Caco-2 (cell line): ENCODE data around the gene CALU. TPM values are rescaled to one million over a fixed set of nuclear protein-coding genes. Genes with fewer than 3 reads are reported as not detected.

ENCODE experiments used
- BruUV-seq: library from RNA; stranded (reverse); fragments of 400-500 nt; replicated peaks from 2 replicates; lab custom pipeline; 2021; lab: Mats Ljungman, UMichigan
- CTCF ChIA-PET: fragments of 300-600 bp; sonication (Branson Sonifier 250); formaldehyde crosslinking; loops from one replicate; lab custom pipeline; 2022; ENCODE audit warnings: antibody characterized with exemption; lab: Charles Lee
- POLR2A ChIA-PET: fragments of 300-600 bp; sonication (Branson Sonifier 250); formaldehyde crosslinking; loops from one replicate; lab custom pipeline; 2022; ENCODE audit warnings: antibody characterized with exemption; lab: Charles Lee
- DNase-seq, 2 experiments: peaks; one replicate each; pipeline versions ENCODE4 v3.0.0 to v3.0.0-alpha.2; 2020 to 2022
- H3K27me3 ChIP-seq: replicated peaks from 2 replicates; pipeline ENCODE4 v1.6.0; 2011; ENCODE audit warnings: low read length; ENCODE audit not compliant: control insufficient read depth, insufficient read depth
- H3K36me3 ChIP-seq: 2 replicates; pipeline ENCODE4 v1.5.1; 2011; ENCODE audit warnings: low read length; ENCODE audit not compliant: control insufficient read depth, insufficient read depth
- H3K4me1 ChIP-seq: fragments of 250-450 bp; sonication (Bioruptor Pico); 2 replicates; pipeline ENCODE4 v1.5.1; 2020; ENCODE audit warnings: mild to moderate bottlenecking
- H3K4me3 ChIP-seq: 2 replicates; pipeline ENCODE4 v1.5.1; 2011; ENCODE audit warnings: low read depth, mild to moderate bottlenecking, control low read depth, low read length
- H3K9me3 ChIP-seq: fragments of 250-450 bp; sonication (Bioruptor Pico); 2 replicates; pipeline ENCODE4 v1.5.1; 2020; ENCODE audit warnings: mild to moderate bottlenecking, moderate library complexity
- H3K27ac Mint-ChIP-seq: one replicate; pipeline ENCODE4 v1.8.0; 2022; ENCODE audit warnings: mixed read lengths; ENCODE audit not compliant: unreplicated experiment
- H3K27me3 Mint-ChIP-seq: one replicate; pipeline ENCODE4 v1.8.0; 2022; ENCODE audit warnings: mixed read lengths; ENCODE audit not compliant: insufficient read depth, unreplicated experiment
- H3K36me3 Mint-ChIP-seq: one replicate; pipeline ENCODE4 v1.8.0; 2022; ENCODE audit warnings: mild to moderate bottlenecking, mixed read lengths; ENCODE audit not compliant: insufficient read depth, unreplicated experiment
- H3K4me1 Mint-ChIP-seq: one replicate; pipeline ENCODE4 v1.8.0; 2022; ENCODE audit warnings: low read depth, mixed read lengths; ENCODE audit not compliant: unreplicated experiment
- H3K4me3 Mint-ChIP-seq: one replicate; pipeline ENCODE4 v1.8.0; 2022; ENCODE audit warnings: mild to moderate bottlenecking, moderate library complexity, mixed read lengths; ENCODE audit not compliant: unreplicated experiment
- H3K9me3 Mint-ChIP-seq: one replicate; pipeline ENCODE4 v1.8.0; 2022; ENCODE audit warnings: mixed read lengths; ENCODE audit not compliant: unreplicated experiment
- intact Hi-C: fragments of 100-400 bp; cut with micrococcal nuclease; formaldehyde crosslinking; loops from one replicate; pipeline ENCODE4 v1.10.0; 2022; ENCODE audit not compliant: unreplicated experiment
- total RNA-seq: library from RNA; stranded (reverse); gene quantifications from 2 replicates; pipeline ENCODE4 v1.2.3, GENCODE V29; 2022
- TF ChIP-seq, protein P1 (sequence below), 2 experiments: fragments of 200-600 bp in 1 of 2; IDR thresholded peaks; 1 replicate in 1 of 2; 2 replicates in 1 of 2; pipeline versions ENCODE4 v1.5.1 to v1.8.0; 2011 to 2022; ENCODE audit warnings: antibody characterized with exemption in 1 of 2, control low read depth in 1 of 2, inconsistent platforms in 1 of 2, low read depth in 1 of 2, low read length in 1 of 2, mild to moderate bottlenecking in 1 of 2, moderate library complexity in 1 of 2; ENCODE audit not compliant: insufficient read depth in 1 of 2, severe bottlenecking in 1 of 2, unreplicated experiment in 1 of 2

Gene CALU
- total RNA-seq, 1 experiment from 2014 or later = 184 TPM

DNA sequence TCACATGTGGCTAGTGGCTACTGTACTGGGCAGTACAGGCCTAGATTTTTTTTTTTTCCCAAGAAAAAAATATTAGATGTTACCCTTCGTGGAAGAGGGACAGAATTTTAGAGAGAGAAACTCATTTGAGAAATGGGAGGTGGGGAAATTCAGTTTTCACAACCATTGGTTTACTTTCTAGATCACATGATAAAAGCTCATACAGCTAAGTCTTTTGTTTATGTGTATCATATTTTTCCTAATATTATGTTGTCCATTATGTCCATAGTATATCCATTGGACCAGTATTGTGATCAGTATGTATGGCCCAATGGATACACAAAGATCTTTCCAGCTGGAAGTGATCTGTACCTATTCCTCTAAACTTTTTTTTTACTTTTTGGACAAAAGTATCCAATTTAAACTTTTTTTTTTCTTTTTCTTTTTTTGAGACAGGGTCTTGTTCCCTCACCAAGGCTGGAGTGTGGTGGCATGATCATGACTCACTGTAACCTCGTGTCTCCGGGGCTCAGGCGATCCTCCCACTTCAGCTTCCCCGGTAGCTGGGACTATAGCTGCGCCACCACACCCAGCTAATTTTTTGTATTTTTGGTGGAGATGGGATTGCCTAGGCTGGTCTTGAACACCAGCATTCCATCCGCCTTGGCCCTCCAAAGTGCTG, 4.1 kb downstream of the CALU start:
- Histone ChIP-seq H3K9me3 (no peaks in the 10 kb centered on the region), H3K4me3 (no peak overlapping the region), H3K27me3 (no peaks in the 10 kb centered on the region), H3K4me1 (peaks cover 45% of the 10 kb centered on the region), H3K36me3 (no peaks in the 10 kb centered on the region)
- BruUV-seq = no TSS peak
- peaks cover 68% of the 10 kb centered on the region for H3K36me3 Mint-ChIP-seq
- H3K9me3 Mint-ChIP-seq = no peaks in the 10 kb centered on the region
- intact Hi-C loops = no loop called here
- H3K4me3 Mint-ChIP-seq = no peak overlapping the region
- POLR2A ChIA-PET = interaction anchor here (0.6 kb wide), 1 partner anchor 754 kb away, joined by 3 read pairs; no protein-coding TSS in a partner anchor
- DNase-seq = no peak
- CTCF ChIA-PET = interaction anchor here (0.6 kb wide), 1 partner anchor 21 kb away, joined by 3 read pairs; no protein-coding TSS in a partner anchor
- TF ChIP-seq, protein P1, sequence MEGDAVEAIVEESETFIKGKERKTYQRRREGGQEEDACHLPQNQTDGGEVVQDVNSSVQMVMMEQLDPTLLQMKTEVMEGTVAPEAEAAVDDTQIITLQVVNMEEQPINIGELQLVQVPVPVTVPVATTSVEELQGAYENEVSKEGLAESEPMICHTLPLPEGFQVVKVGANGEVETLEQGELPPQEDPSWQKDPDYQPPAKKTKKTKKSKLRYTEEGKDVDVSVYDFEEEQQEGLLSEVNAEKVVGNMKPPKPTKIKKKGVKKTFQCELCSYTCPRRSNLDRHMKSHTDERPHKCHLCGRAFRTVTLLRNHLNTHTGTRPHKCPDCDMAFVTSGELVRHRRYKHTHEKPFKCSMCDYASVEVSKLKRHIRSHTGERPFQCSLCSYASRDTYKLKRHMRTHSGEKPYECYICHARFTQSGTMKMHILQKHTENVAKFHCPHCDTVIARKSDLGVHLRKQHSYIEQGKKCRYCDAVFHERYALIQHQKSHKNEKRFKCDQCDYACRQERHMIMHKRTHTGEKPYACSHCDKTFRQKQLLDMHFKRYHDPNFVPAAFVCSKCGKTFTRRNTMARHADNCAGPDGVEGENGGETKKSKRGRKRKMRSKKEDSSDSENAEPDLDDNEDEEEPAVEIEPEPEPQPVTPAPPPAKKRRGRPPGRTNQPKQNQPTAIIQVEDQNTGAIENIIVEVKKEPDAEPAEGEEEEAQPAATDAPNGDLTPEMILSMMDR (IDR thresholded peaks at IDR 0.05; ENCODE audit: insufficient read depth in 1 of 2, low read depth in 1 of 2, low read length in 1 of 2, severe bottlenecking in 1 of 2, unreplicated experiment in 1 of 2) = no peak
- no peaks in the 10 kb centered on the region for H3K27me3 Mint-ChIP-seq
- peaks cover 33% of the 10 kb centered on the region for H3K4me1 Mint-ChIP-seq
- no peak overlapping the region for H3K27ac Mint-ChIP-seq

DNA sequence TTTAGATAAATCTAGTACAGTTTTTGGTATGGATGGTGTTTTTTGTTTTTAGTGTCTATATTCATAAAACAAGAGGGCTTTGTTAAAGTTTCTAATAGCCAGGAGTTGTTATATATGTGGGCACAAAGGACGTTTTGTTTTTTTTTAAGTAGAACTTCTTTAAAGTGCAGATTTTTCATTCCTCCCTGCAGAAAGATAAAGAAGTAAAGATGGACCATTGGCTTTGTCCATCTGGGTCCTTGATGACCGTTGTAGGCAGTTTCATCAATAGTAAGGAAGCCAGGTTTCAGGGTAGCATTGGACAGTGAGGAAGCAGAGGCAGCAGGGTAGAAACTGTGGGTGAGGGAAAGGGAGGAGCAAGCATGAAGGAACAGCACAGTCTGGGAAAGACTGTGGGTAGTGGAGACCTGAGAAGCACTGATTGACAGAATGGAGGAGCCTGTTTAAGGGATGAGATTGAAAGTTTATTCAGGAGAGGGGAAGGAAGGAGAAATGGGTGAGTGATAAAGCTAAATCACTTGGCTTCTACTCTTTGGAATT, 5.3 kb downstream of the CALU start:
- Histone ChIP-seq H3K27me3 (no peaks in the 10 kb centered on the region), H3K4me3 (no peak overlapping the region), H3K9me3 (no peaks in the 10 kb centered on the region), H3K4me1 (peaks cover 46% of the 10 kb centered on the region), H3K36me3 (no peaks in the 10 kb centered on the region)
- intact Hi-C loops = no loop called here
- H3K36me3 Mint-ChIP-seq = peaks cover 69% of the 10 kb centered on the region
- POLR2A ChIA-PET = no interaction called here
- H3K4me1 Mint-ChIP-seq = peaks cover 28% of the 10 kb centered on the region
- CTCF ChIA-PET = no interaction called here
- no peak for DNase-seq
- no peak overlapping the region for H3K27ac Mint-ChIP-seq
- H3K4me3 Mint-ChIP-seq = no peak overlapping the region
- no TSS peak for BruUV-seq
- no peaks in the 10 kb centered on the region for H3K27me3 Mint-ChIP-seq
- TF ChIP-seq, protein P1 (IDR thresholded peaks at IDR 0.05; ENCODE audit: insufficient read depth in 1 of 2, low read depth in 1 of 2, low read length in 1 of 2, severe bottlenecking in 1 of 2, unreplicated experiment in 1 of 2) = no peak
- H3K9me3 Mint-ChIP-seq = no peaks in the 10 kb centered on the region

DNA sequence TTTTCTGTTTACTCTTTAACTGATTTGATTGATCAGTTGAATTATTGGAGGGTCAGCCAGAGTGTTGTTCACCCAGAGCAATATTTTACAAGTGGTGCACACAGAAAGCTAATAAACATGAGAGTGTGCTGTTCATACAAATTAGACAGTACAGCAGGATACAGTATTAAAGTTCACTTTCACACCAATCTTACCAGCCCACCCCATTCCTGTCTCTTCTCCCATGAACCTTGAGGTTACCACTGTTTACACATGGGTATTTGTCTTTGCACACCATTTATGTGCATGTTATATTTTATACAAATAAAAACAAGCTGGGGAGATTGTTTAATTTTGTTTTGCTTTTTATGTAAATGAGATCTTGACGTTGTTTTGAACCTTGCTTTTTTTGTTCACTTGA, 6.5 kb downstream of the CALU start:
- TF ChIP-seq, protein P1 (IDR thresholded peaks at IDR 0.05; ENCODE audit: insufficient read depth in 1 of 2, low read depth in 1 of 2, low read length in 1 of 2, severe bottlenecking in 1 of 2, unreplicated experiment in 1 of 2) = no peak
- Mint-ChIP-seq H3K36me3 (peaks cover 76% of the 10 kb centered on the region), H3K9me3 (no peaks in the 10 kb centered on the region), H3K27ac (no peak overlapping the region), H3K4me3 (no peak overlapping the region), H3K27me3 (no peaks in the 10 kb centered on the region), H3K4me1 (peaks cover 28% of the 10 kb centered on the region)
- H3K4me3 ChIP-seq = no peak overlapping the region
- no peaks in the 10 kb centered on the region for H3K27me3 ChIP-seq
- ChIA-PET CTCF (interaction anchor here (0.6 kb wide), 1 partner anchor 28 kb away, joined by 4 read pairs; no protein-coding TSS in a partner anchor), POLR2A (interaction anchor here (0.7 kb wide), 1 partner anchor 27 kb away, joined by 4 read pairs; no protein-coding TSS in a partner anchor)
- DNase-seq = no peak
- no peaks in the 10 kb centered on the region for H3K36me3 ChIP-seq
- H3K9me3 ChIP-seq = no peaks in the 10 kb centered on the region
- intact Hi-C loops = no loop called here
- BruUV-seq = no TSS peak
- H3K4me1 ChIP-seq = peaks cover 43% of the 10 kb centered on the region
